Measurements from ENCODE around the gene CUZD1. TPM values are rescaled to one million over a fixed set of nuclear protein-coding genes. Genes with fewer than 3 reads are reported as not detected.
"Not testable (repeated sequence)": the region's sequence is repeated elsewhere in the genome, so short reads cannot be mapped to it uniquely, and the experiment has no call there.

The CUZD1 gene
- polyA plus RNA-seq, 4 donors = 0.67 to 3.2 (median 1.5) TPM

- no peak for FAIRE-seq
These were observed 16.1 kb upstream of the CUZD1 start for GRCh38 chr10:122861711-122862161.

GRCh38 chr10:122859527-122859926, 13.9 kb upstream of the CUZD1 start:
- WGBS, 3 donors = 88 to 100% (median 94%) methylated on average over 1 of the region's 1 CpG
- Histone ChIP-seq H3K27ac (ENCODE audit: low read depth in 1 of 3, low read length in 2 of 3) (no peak overlapping the region), H3K4me1 (ENCODE audit: control insufficient read depth in 3 of 3, insufficient read depth in 2 of 3, low read depth in 1 of 3, low read length in 2 of 3) (no peaks in the 10 kb centered on the region), H3K36me3 (ENCODE audit: control insufficient read depth in 3 of 3, insufficient read depth in 2 of 3, low read depth in 1 of 3, low read length in 3 of 3) (peaks cover 0 to 3% (median 0%) of the 10 kb centered on the region in 3 donors), H3K9me3 (ENCODE audit: control insufficient read depth in 2 of 2, insufficient read depth in 1 of 2, low read depth in 1 of 2, low read length in 1 of 2) (no peaks in the 10 kb centered on the region), H3K4me3 (ENCODE audit: low read depth in 1 of 3, low read length in 3 of 3) (no peak overlapping the region), H3K27me3 (ENCODE audit: control insufficient read depth in 3 of 3, insufficient read depth in 3 of 3, low read length in 3 of 3) (no peaks in the 10 kb centered on the region)
- no peak for DNase-seq
- no peak for FAIRE-seq

More at GRCh38 chr10:122861711-122862161, 16.1 kb upstream of the CUZD1 start:
- H3K4me1 ChIP-seq (ENCODE audit: control insufficient read depth in 3 of 3, insufficient read depth in 2 of 3, low read depth in 1 of 3, low read length in 2 of 3) = no peaks in the 10 kb centered on the region
- peaks cover 0 to 3% (median 0%) of the 10 kb centered on the region in 3 donors for H3K36me3 ChIP-seq (ENCODE audit: control insufficient read depth in 3 of 3, insufficient read depth in 2 of 3, low read depth in 1 of 3, low read length in 3 of 3)
- no peaks in the 10 kb centered on the region for H3K9me3 ChIP-seq (ENCODE audit: control insufficient read depth in 2 of 2, insufficient read depth in 1 of 2, low read depth in 1 of 2, low read length in 1 of 2)
- whole genome bisulfite sequencing, 3 donors = 27 to 45% (median 38%) methylated on average over 1 of the region's 1 CpG
- no peak for DNase-seq
- no peaks in the 10 kb centered on the region for H3K27me3 ChIP-seq (ENCODE audit: control insufficient read depth in 3 of 3, insufficient read depth in 3 of 3, low read length in 3 of 3)
- no peak overlapping the region for H3K4me3 ChIP-seq (ENCODE audit: low read depth in 1 of 3, low read length in 3 of 3)
- no peak overlapping the region for H3K27ac ChIP-seq (ENCODE audit: low read depth in 1 of 3, low read length in 2 of 3)

- not testable (repeated sequence) for H3K36me3 ChIP-seq (ENCODE audit: control insufficient read depth in 3 of 3, insufficient read depth in 2 of 3, low read depth in 1 of 3, low read length in 3 of 3); H3K4me3 ChIP-seq (ENCODE audit: low read depth in 1 of 3, low read length in 3 of 3); H3K4me1 ChIP-seq (ENCODE audit: control insufficient read depth in 3 of 3, insufficient read depth in 2 of 3, low read depth in 1 of 3, low read length in 2 of 3); FAIRE-seq; H3K27ac ChIP-seq (ENCODE audit: low read depth in 1 of 3, low read length in 2 of 3); DNase-seq; H3K9me3 ChIP-seq (ENCODE audit: control insufficient read depth in 2 of 2, insufficient read depth in 1 of 2, low read depth in 1 of 2, low read length in 1 of 2); H3K27me3 ChIP-seq (ENCODE audit: control insufficient read depth in 3 of 3, insufficient read depth in 3 of 3, low read length in 3 of 3)
- WGBS, 3 donors = 89 to 98% (median 95%) methylated on average over 5 of the region's 5 CpGs
These were observed 12.4 kb upstream of the CUZD1 start for GRCh38 chr10:122858042-122858441.

GRCh38 chr10:122856902-122857301, 11.2 kb upstream of the CUZD1 start:
- Histone ChIP-seq H3K4me3 (ENCODE audit: low read depth in 1 of 3, low read length in 3 of 3) (no peak overlapping the region), H3K27me3 (ENCODE audit: control insufficient read depth in 3 of 3, insufficient read depth in 3 of 3, low read length in 3 of 3) (no peaks in the 10 kb centered on the region), H3K27ac (ENCODE audit: low read depth in 1 of 3, low read length in 2 of 3) (no peak overlapping the region), H3K9me3 (ENCODE audit: control insufficient read depth in 2 of 2, insufficient read depth in 1 of 2, low read depth in 1 of 2, low read length in 1 of 2) (peaks cover 0 to 9% of the 10 kb centered on the region in 2 donors), H3K36me3 (ENCODE audit: control insufficient read depth in 3 of 3, insufficient read depth in 2 of 3, low read depth in 1 of 3, low read length in 3 of 3) (peaks cover 0 to 6% (median 0%) of the 10 kb centered on the region in 3 donors), H3K4me1 (ENCODE audit: control insufficient read depth in 3 of 3, insufficient read depth in 2 of 3, low read depth in 1 of 3, low read length in 2 of 3) (no peaks in the 10 kb centered on the region)
- DNase-seq (no peak), FAIRE-seq (no peak)
- 83 to 97% (median 88%) methylated on average over 1 of the region's 1 CpG for WGBS, 3 donors

GRCh38 chr10:122855745-122856144, 10.1 kb upstream of the CUZD1 start:
- no peak overlapping the region for H3K27ac ChIP-seq (ENCODE audit: low read depth in 1 of 3, low read length in 2 of 3)
- FAIRE-seq (no peak), DNase-seq (no peak)
- no peaks in the 10 kb centered on the region for H3K27me3 ChIP-seq (ENCODE audit: control insufficient read depth in 3 of 3, insufficient read depth in 3 of 3, low read length in 3 of 3)
- 72 to 90% (median 88%) methylated on average over 3 of the region's 3 CpGs for WGBS, 3 donors
- H3K9me3 ChIP-seq (ENCODE audit: control insufficient read depth in 2 of 2, insufficient read depth in 1 of 2, low read depth in 1 of 2, low read length in 1 of 2) = peaks cover 0 to 9% of the 10 kb centered on the region in 2 donors
- H3K4me3 ChIP-seq (ENCODE audit: low read depth in 1 of 3, low read length in 3 of 3) = no peak overlapping the region
- H3K36me3 ChIP-seq (ENCODE audit: control insufficient read depth in 3 of 3, insufficient read depth in 2 of 3, low read depth in 1 of 3, low read length in 3 of 3) = peaks cover 0 to 6% (median 0%) of the 10 kb centered on the region in 3 donors
- H3K4me1 ChIP-seq (ENCODE audit: control insufficient read depth in 3 of 3, insufficient read depth in 2 of 3, low read depth in 1 of 3, low read length in 2 of 3) = no peaks in the 10 kb centered on the region

- Histone ChIP-seq H3K27me3 (ENCODE audit: control insufficient read depth in 3 of 3, insufficient read depth in 3 of 3, low read length in 3 of 3) (no peaks in the 10 kb centered on the region), H3K27ac (ENCODE audit: low read depth in 1 of 3, low read length in 2 of 3) (no peak overlapping the region), H3K4me3 (ENCODE audit: low read depth in 1 of 3, low read length in 3 of 3) (no peak overlapping the region), H3K9me3 (ENCODE audit: control insufficient read depth in 2 of 2, insufficient read depth in 1 of 2, low read depth in 1 of 2, low read length in 1 of 2) (peaks cover 0 to 9% of the 10 kb centered on the region in 2 donors), H3K4me1 (ENCODE audit: control insufficient read depth in 3 of 3, insufficient read depth in 2 of 3, low read depth in 1 of 3, low read length in 2 of 3) (no peaks in the 10 kb centered on the region), H3K36me3 (ENCODE audit: control insufficient read depth in 3 of 3, insufficient read depth in 2 of 3, low read depth in 1 of 3, low read length in 3 of 3) (peaks cover 0 to 6% (median 3%) of the 10 kb centered on the region in 3 donors)
- WGBS, 3 donors = 86 to 97% (median 93%) methylated on average over 5 of the region's 5 CpGs
- DNase-seq (no peak), FAIRE-seq (no peak)
These were observed 9.0 kb upstream of the CUZD1 start for GRCh38 chr10:122854648-122855047.

GRCh38 chr10:122853665-122854313, 8.1 kb upstream of the CUZD1 start:
- FAIRE-seq (no peak), DNase-seq (no peak)
- Histone ChIP-seq H3K4me1 (ENCODE audit: control insufficient read depth in 3 of 3, insufficient read depth in 2 of 3, low read depth in 1 of 3, low read length in 2 of 3) (no peaks in the 10 kb centered on the region), H3K27ac (ENCODE audit: low read depth in 1 of 3, low read length in 2 of 3) (no peak overlapping the region), H3K27me3 (ENCODE audit: control insufficient read depth in 3 of 3, insufficient read depth in 3 of 3, low read length in 3 of 3) (no peaks in the 10 kb centered on the region), H3K4me3 (ENCODE audit: low read depth in 1 of 3, low read length in 3 of 3) (no peak overlapping the region), H3K36me3 (ENCODE audit: control insufficient read depth in 3 of 3, insufficient read depth in 2 of 3, low read depth in 1 of 3, low read length in 3 of 3) (peaks cover 0 to 6% (median 3%) of the 10 kb centered on the region in 3 donors), H3K9me3 (ENCODE audit: control insufficient read depth in 2 of 2, insufficient read depth in 1 of 2, low read depth in 1 of 2, low read length in 1 of 2) (peaks cover 0 to 9% of the 10 kb centered on the region in 2 donors)
- WGBS, 3 donors = 67 to 79% (median 78%) methylated on average over 1 of the region's 1 CpG

- FAIRE-seq (no peak), DNase-seq (no peak)
- 96 to 98% (median 96%) methylated on average over 2 of the region's 2 CpGs for WGBS, 3 donors
- Histone ChIP-seq H3K27me3 (ENCODE audit: control insufficient read depth in 3 of 3, insufficient read depth in 3 of 3, low read length in 3 of 3) (no peaks in the 10 kb centered on the region), H3K27ac (ENCODE audit: low read depth in 1 of 3, low read length in 2 of 3) (no peak overlapping the region), H3K4me3 (ENCODE audit: low read depth in 1 of 3, low read length in 3 of 3) (no peak overlapping the region), H3K9me3 (ENCODE audit: control insufficient read depth in 2 of 2, insufficient read depth in 1 of 2, low read depth in 1 of 2, low read length in 1 of 2) (peaks cover 0 to 9% of the 10 kb centered on the region in 2 donors), H3K36me3 (ENCODE audit: control insufficient read depth in 3 of 3, insufficient read depth in 2 of 3, low read depth in 1 of 3, low read length in 3 of 3) (peaks cover 0 to 3% (median 3%) of the 10 kb centered on the region in 3 donors), H3K4me1 (ENCODE audit: control insufficient read depth in 3 of 3, insufficient read depth in 2 of 3, low read depth in 1 of 3, low read length in 2 of 3) (no peaks in the 10 kb centered on the region)
These were observed 6.6 kb upstream of the CUZD1 start for GRCh38 chr10:122852261-122852660.
